ENCODE data around the gene ADAM29. TPM values are rescaled to one million over a fixed set of nuclear protein-coding genes. Genes with fewer than 3 reads are reported as not detected.
"Not testable (repeated sequence)": the region's sequence is repeated elsewhere in the genome, so short reads cannot be mapped to it uniquely, and the experiment has no call there.

Gene ADAM29
- polyA plus RNA-seq, 4 donors, result 0.05 to 0.06 TPM; not detected in 2

- no peak for DNase-seq (ENCODE audit: low read depth in 4 of 4, low spot score in 2 of 4)
Observed at GRCh38 chr4:174946246-174946645, 28.1 kb downstream of the ADAM29 start.

GRCh38 chr4:174948826-174949225, 30.7 kb downstream of the ADAM29 start:
- DNase-seq (ENCODE audit: low read depth in 4 of 4, low spot score in 2 of 4), result no peak

GRCh38 chr4:174972911-174973310, 54.8 kb downstream of the ADAM29 start:
- no peak for DNase-seq (ENCODE audit: low read depth in 4 of 4, low spot score in 2 of 4)

GRCh38 chr4:174973336-174973735, 55.2 kb downstream of the ADAM29 start:
- no peak for DNase-seq (ENCODE audit: low read depth in 4 of 4, low spot score in 2 of 4)

- no peak for DNase-seq (ENCODE audit: low read depth in 4 of 4, low spot score in 2 of 4)
Observed at GRCh38 chr4:174983128-174983750, 65.1 kb downstream of the ADAM29 start.

GRCh38 chr4:174983870-174984269, 65.7 kb downstream of the ADAM29 start:
- not testable (repeated sequence) for DNase-seq (ENCODE audit: low read depth in 4 of 4, low spot score in 2 of 4)

- DNase-seq (ENCODE audit: low read depth in 4 of 4, low spot score in 2 of 4), result no peak
Observed at GRCh38 chr4:174989791-174990190, 71.6 kb downstream of the ADAM29 start.

- no peak for DNase-seq (ENCODE audit: low read depth in 4 of 4, low spot score in 2 of 4)
Observed at GRCh38 chr4:174993916-174994315, 75.8 kb downstream of the ADAM29 start.

GRCh38 chr4:174996079-174996478, 77.9 kb downstream of the ADAM29 start:
- DNase-seq (ENCODE audit: low read depth in 4 of 4, low spot score in 2 of 4), result no peak

- DNase-seq (ENCODE audit: low read depth in 4 of 4, low spot score in 2 of 4), result no peak
Observed at GRCh38 chr4:174999407-174999806, 81.2 kb downstream of the ADAM29 start.

- DNase-seq (ENCODE audit: low read depth in 4 of 4, low spot score in 2 of 4), result no peak
Observed at GRCh38 chr4:175017751-175018150, 99.6 kb downstream of the ADAM29 start.

- DNase-seq (ENCODE audit: low read depth in 4 of 4, low spot score in 2 of 4), result not testable (repeated sequence)
Observed at GRCh38 chr4:175019447-175019846, 101.3 kb downstream of the ADAM29 start.

Other genes with a start within 250 kb of the ADAM29 start
- under 1 TPM in 2 of 4 donors, not detected in 2; 0.07 to 0.14 TPM for gene GLRA3, start 89.1 kb upstream of the ADAM29 start, polyA plus RNA-seq (ENCODE audit: insufficient read length in 4 of 4)